Activated CD4-positive, alpha-beta memory T cell treated with anti-CD3 and anti-CD28 coated beads for 36 hours (primary cell): Measurements from ENCODE around the gene FER. TPM values are rescaled to one million over a fixed set of nuclear protein-coding genes. Genes with fewer than 3 reads are reported as not detected.
"Not testable (repeated sequence)": the region's sequence is repeated elsewhere in the genome, so short reads cannot be mapped to it uniquely, and the experiment has no call there.

Experiments used
- CTCF ChIA-PET: fragments of 350-600 bp; sonication (Branson Sonifier 250); formaldehyde crosslinking; loops from one replicate; lab custom pipeline; 2021; ENCODE audit warnings: antibody characterized with exemption, inconsistent platforms; lab: Charles Lee
- POLR2A ChIA-PET: fragments of 350-600 bp; sonication (Branson Sonifier 250); formaldehyde crosslinking; loops from one replicate; lab custom pipeline; 2021; ENCODE audit warnings: antibody characterized with exemption; lab: Charles Lee
- DNase-seq: peaks from one replicate; pipeline ENCODE4 v3.0.0-alpha.2; 2020
- H3K27ac Mint-ChIP-seq: one replicate; pipeline ENCODE4 v1.8.0; 2021; ENCODE audit warnings: mixed read lengths
- H3K27me3 Mint-ChIP-seq: one replicate; pipeline ENCODE4 v1.8.0; 2021; ENCODE audit warnings: mixed read lengths
- H3K36me3 Mint-ChIP-seq: one replicate; pipeline ENCODE4 v1.8.0; 2021; ENCODE audit warnings: mixed read lengths
- H3K4me1 Mint-ChIP-seq: one replicate; pipeline ENCODE4 v1.8.0; 2021; ENCODE audit warnings: low read depth, mixed read lengths
- H3K4me3 Mint-ChIP-seq: one replicate; pipeline ENCODE4 v1.8.0; 2021; ENCODE audit warnings: mild to moderate bottlenecking, mixed read lengths
- H3K9me3 Mint-ChIP-seq: one replicate; pipeline ENCODE4 v1.8.0; 2021; ENCODE audit warnings: mixed read lengths
- intact Hi-C: fragments of 100-400 bp; cut with micrococcal nuclease; formaldehyde crosslinking; loops from one replicate; pipeline ENCODE4 v1.15.1; 2023
- total RNA-seq, 2 experiments: library from RNA; stranded (reverse); gene quantifications; one replicate each; pipeline ENCODE4 v1.2.3, GENCODE V29; 2021

Gene FER
- total RNA-seq, 2 experiments from 2014 or later = 9.1 to 9.5 TPM

DNA sequence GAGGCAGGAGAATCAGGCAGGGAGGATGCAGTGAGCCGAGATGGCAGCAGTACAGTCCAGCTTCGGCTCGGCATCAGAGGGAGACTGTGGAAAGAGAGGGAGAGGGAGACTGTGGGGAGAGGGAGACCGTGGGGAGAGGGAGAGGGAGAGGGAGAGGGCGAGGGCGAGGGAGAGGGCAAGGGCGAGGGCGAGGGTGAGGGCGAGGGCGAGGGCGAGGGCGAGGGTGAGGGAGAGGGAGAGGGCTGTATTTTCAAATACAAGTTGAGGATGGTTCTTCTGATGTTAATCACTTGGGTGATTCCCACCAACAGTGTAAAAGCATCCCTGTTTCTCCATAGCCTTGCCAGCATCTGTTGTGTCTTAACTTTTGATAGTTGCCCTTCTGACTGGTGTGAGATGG, 245.7 kb downstream of the FER start:
- Mint-ChIP-seq H3K9me3 (peaks cover 17% of the 10 kb centered on the region), H3K36me3 (peaks cover 15% of the 10 kb centered on the region)
- POLR2A ChIA-PET, intact Hi-C loops, H3K27me3 Mint-ChIP-seq, H3K4me1 Mint-ChIP-seq, H3K27ac Mint-ChIP-seq, CTCF ChIA-PET, DNase-seq, H3K4me3 Mint-ChIP-seq: not testable (repeated sequence)

DNA sequence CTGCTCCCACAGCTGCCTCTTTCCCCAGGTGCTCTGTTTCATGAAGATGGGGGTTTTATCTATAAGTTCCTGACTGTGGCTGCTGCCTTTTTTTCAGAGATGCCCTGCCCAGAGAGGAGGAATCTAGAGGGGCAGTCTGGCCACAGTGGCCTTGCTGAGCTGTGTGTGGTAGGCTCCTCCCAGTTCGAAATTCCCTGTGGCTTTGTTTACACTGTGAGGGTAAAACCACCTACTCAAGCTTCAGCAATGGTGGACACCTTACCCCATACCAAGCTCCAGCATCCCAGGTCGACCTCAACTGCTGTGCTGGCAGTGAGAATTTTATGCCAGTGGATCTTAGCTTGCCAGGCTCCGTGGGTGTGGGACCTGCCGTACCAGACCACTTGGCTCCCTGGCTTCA, 250.0 kb downstream of the FER start:
- no peak for DNase-seq
- intact Hi-C loops = no loop called here
- no peak overlapping the region for H3K4me3 Mint-ChIP-seq
- CTCF ChIA-PET = no interaction called here
- peaks cover 17% of the 10 kb centered on the region for H3K9me3 Mint-ChIP-seq
- POLR2A ChIA-PET = no interaction called here
- H3K27me3 Mint-ChIP-seq = no peaks in the 10 kb centered on the region
- H3K27ac Mint-ChIP-seq = no peak overlapping the region
- H3K36me3 Mint-ChIP-seq = peaks cover 18% of the 10 kb centered on the region
- H3K4me1 Mint-ChIP-seq = no peaks in the 10 kb centered on the region

DNA sequence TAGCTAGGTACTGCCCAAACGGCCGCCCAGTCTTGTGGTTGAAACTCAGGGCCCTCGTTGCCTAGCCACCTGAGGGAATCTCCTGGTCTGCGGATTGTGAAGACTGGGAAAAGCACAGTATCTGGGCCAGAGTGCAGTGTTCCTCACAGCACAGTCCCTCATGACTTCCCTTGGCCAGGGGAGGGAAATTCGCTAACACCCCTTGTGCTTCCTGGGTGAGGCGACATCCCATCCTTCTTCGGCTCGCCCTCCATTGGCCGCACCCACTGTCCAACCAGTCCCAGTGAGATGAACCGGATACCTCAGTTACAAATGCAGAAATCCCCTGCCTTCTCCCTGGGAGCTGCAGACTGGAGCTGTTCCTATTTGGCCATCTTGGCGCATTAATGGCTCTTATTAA, 250.5 kb downstream of the FER start:
- Mint-ChIP-seq H3K4me3 (no peak overlapping the region), H3K4me1 (no peaks in the 10 kb centered on the region), H3K27me3 (no peaks in the 10 kb centered on the region), H3K27ac (no peak overlapping the region), H3K36me3 (peaks cover 18% of the 10 kb centered on the region), H3K9me3 (peaks cover 17% of the 10 kb centered on the region)
- ChIA-PET CTCF (no interaction called here), POLR2A (no interaction called here)
- intact Hi-C loops = no loop called here
- DNase-seq = no peak

DNA sequence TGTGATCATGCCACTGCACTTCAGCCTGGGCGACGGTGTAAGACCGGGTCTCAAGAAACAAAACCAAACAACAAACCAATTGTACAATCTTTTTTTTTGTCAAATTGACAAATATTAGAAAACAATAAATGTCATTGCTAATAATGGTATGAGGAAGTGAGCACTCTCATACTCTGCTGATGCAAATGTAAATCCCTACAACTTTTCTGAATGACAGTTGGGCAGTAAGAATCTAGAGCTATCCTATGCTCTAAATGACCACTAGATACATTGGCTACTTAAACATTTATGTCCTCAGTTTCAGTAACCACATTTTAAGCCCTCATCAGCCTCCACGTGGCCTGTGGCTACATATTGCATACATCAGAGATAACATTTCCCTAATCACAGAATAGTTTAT, 256.2 kb downstream of the FER start:
- Mint-ChIP-seq H3K4me3 (no peak overlapping the region), H3K36me3 (no peaks in the 10 kb centered on the region), H3K4me1 (no peaks in the 10 kb centered on the region), H3K9me3 (no peaks in the 10 kb centered on the region), H3K27me3 (no peaks in the 10 kb centered on the region), H3K27ac (no peak overlapping the region)
- DNase-seq = no peak
- ChIA-PET CTCF (no interaction called here), POLR2A (no interaction called here)
- intact Hi-C loops = no loop called here

DNA sequence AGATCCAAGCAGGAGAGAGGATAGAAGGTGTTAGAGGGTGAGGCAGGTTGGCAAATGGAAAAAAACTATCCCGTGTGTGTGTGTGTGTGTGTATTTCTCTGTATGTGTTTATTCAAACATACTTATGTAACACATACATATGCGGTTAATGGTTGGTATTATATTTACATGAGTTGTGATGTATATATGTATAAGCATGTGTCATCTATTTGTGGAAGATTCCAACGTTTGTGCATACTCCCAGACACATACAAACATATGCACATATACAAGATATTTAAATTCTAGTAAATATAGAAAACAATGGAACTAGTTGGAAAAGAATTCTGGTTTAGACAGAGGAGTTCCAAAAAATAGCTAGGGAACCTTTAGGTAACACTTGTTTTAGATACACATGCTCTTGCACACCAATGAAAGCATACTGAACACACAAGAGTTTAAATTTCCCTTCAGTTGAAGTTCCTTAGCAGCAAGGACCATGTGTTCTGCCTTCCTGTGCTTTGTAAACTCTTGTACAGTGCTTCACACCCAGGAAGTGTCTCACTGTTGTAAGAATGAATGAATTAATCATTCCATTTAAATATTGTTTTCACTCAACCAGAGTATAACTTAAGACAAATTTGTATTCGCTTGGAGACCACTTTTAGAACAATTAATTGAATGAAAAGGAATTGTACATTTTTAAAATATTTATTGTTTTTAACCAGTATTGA, 257.8 kb downstream of the FER start:
- no peaks in the 10 kb centered on the region for H3K27me3 Mint-ChIP-seq
- H3K36me3 Mint-ChIP-seq = no peaks in the 10 kb centered on the region
- intact Hi-C loops = no loop called here
- CTCF ChIA-PET = no interaction called here
- no peaks in the 10 kb centered on the region for H3K9me3 Mint-ChIP-seq
- H3K4me1 Mint-ChIP-seq = no peaks in the 10 kb centered on the region
- POLR2A ChIA-PET = no interaction called here
- DNase-seq = no peak
- H3K4me3 Mint-ChIP-seq = no peak overlapping the region
- H3K27ac Mint-ChIP-seq = no peak overlapping the region

- H3K9me3 Mint-ChIP-seq = no peaks in the 10 kb centered on the region
- no peak overlapping the region for H3K27ac Mint-ChIP-seq
- no peak overlapping the region for H3K4me3 Mint-ChIP-seq
- H3K36me3 Mint-ChIP-seq = no peaks in the 10 kb centered on the region
- no peak for DNase-seq
- CTCF ChIA-PET = no interaction called here
- POLR2A ChIA-PET = no interaction called here
- H3K4me1 Mint-ChIP-seq = no peaks in the 10 kb centered on the region
- intact Hi-C loops = no loop called here
- no peaks in the 10 kb centered on the region for H3K27me3 Mint-ChIP-seq
These were observed 258.4 kb downstream of the FER start for GRCh38 chr5:109006129-109006528.

- CTCF ChIA-PET = no interaction called here
- Mint-ChIP-seq H3K27ac (no peak overlapping the region), H3K9me3 (no peaks in the 10 kb centered on the region), H3K27me3 (no peaks in the 10 kb centered on the region), H3K4me3 (no peak overlapping the region), H3K36me3 (no peaks in the 10 kb centered on the region), H3K4me1 (peaks cover 7% of the 10 kb centered on the region)
- intact Hi-C loops = no loop called here
- DNase-seq = no peak
- POLR2A ChIA-PET = no interaction called here
These were observed 268.6 kb downstream of the FER start for GRCh38 chr5:109016300-109016699.

- Mint-ChIP-seq H3K9me3 (peaks cover 2% of the 10 kb centered on the region), H3K36me3 (peaks cover 6% of the 10 kb centered on the region), H3K27ac (no peak overlapping the region), H3K27me3 (no peaks in the 10 kb centered on the region), H3K4me1 (no peaks in the 10 kb centered on the region), H3K4me3 (no peak overlapping the region)
- intact Hi-C loops = no loop called here
- CTCF ChIA-PET = no interaction called here
- POLR2A ChIA-PET = no interaction called here
- no peak for DNase-seq
These were observed 274.4 kb downstream of the FER start for GRCh38 chr5:109022056-109022455.

- H3K4me3 Mint-ChIP-seq, POLR2A ChIA-PET: not testable (repeated sequence)
These were observed 278.0 kb downstream of the FER start for GRCh38 chr5:109025729-109026128.

GRCh38 chr5:109027983-109028607, 280.4 kb downstream of the FER start:
- intact Hi-C loops = no loop called here
- no peaks in the 10 kb centered on the region for H3K27me3 Mint-ChIP-seq
- H3K9me3 Mint-ChIP-seq = peaks cover 2% of the 10 kb centered on the region
- H3K4me1 Mint-ChIP-seq = no peaks in the 10 kb centered on the region
- H3K27ac Mint-ChIP-seq = no peak overlapping the region
- H3K36me3 Mint-ChIP-seq = peaks cover 6% of the 10 kb centered on the region
- H3K4me3 Mint-ChIP-seq = no peak overlapping the region
- DNase-seq = no peak
- POLR2A ChIA-PET = no interaction called here
- CTCF ChIA-PET = interaction anchor here (0.9 kb wide), 1 partner anchor 505 kb away, joined by 3 read pairs; no protein-coding TSS in a partner anchor

More at GRCh38 chr5:109025729-109026128, 278.0 kb downstream of the FER start:
- H3K4me1 Mint-ChIP-seq, intact Hi-C loops, H3K9me3 Mint-ChIP-seq, CTCF ChIA-PET, H3K27me3 Mint-ChIP-seq, H3K27ac Mint-ChIP-seq, DNase-seq, H3K36me3 Mint-ChIP-seq: not testable (repeated sequence)

GRCh38 chr5:109028608-109029299, 281.1 kb downstream of the FER start:
- peaks cover 6% of the 10 kb centered on the region for H3K36me3 Mint-ChIP-seq
- H3K4me3 Mint-ChIP-seq = no peak overlapping the region
- no peaks in the 10 kb centered on the region for H3K9me3 Mint-ChIP-seq
- DNase-seq = no peak
- no peaks in the 10 kb centered on the region for H3K27me3 Mint-ChIP-seq
- intact Hi-C loops = no loop called here
- no peak overlapping the region for H3K27ac Mint-ChIP-seq
- POLR2A ChIA-PET = no interaction called here
- no peaks in the 10 kb centered on the region for H3K4me1 Mint-ChIP-seq
- CTCF ChIA-PET = interaction anchor here (0.9 kb wide), 1 partner anchor 505 kb away, joined by 3 read pairs; no protein-coding TSS in a partner anchor

GRCh38 chr5:109029847-109030246, 282.1 kb downstream of the FER start:
- no peak overlapping the region for H3K4me3 Mint-ChIP-seq
- intact Hi-C loops = no loop called here

More at GRCh38 chr5:109029847-109030246, 282.1 kb downstream of the FER start:
- H3K36me3 Mint-ChIP-seq = no peaks in the 10 kb centered on the region
- no peak for DNase-seq
- no peaks in the 10 kb centered on the region for H3K9me3 Mint-ChIP-seq
- H3K27me3 Mint-ChIP-seq = no peaks in the 10 kb centered on the region
- ChIA-PET POLR2A (no interaction called here), CTCF (no interaction called here)
- H3K27ac Mint-ChIP-seq = no peak overlapping the region
- no peaks in the 10 kb centered on the region for H3K4me1 Mint-ChIP-seq
